ENCODE data around the gene SELENOV. TPM values are rescaled to one million over a fixed set of nuclear protein-coding genes. Genes with fewer than 3 reads are reported as not detected.
A peak's percentile ranks its signal among the peaks of the same experiment; 100 is the strongest.

Gene SELENOV
- total RNA-seq, 1 donor, result not detected

- peak overlapping the region; percentile 88 for H3K4me3 ChIP-seq (ENCODE audit: low read depth, low read length)
- TF ChIP-seq, protein P1, sequence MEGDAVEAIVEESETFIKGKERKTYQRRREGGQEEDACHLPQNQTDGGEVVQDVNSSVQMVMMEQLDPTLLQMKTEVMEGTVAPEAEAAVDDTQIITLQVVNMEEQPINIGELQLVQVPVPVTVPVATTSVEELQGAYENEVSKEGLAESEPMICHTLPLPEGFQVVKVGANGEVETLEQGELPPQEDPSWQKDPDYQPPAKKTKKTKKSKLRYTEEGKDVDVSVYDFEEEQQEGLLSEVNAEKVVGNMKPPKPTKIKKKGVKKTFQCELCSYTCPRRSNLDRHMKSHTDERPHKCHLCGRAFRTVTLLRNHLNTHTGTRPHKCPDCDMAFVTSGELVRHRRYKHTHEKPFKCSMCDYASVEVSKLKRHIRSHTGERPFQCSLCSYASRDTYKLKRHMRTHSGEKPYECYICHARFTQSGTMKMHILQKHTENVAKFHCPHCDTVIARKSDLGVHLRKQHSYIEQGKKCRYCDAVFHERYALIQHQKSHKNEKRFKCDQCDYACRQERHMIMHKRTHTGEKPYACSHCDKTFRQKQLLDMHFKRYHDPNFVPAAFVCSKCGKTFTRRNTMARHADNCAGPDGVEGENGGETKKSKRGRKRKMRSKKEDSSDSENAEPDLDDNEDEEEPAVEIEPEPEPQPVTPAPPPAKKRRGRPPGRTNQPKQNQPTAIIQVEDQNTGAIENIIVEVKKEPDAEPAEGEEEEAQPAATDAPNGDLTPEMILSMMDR (IDR thresholded peaks at IDR 0.05; ENCODE audit: insufficient read depth, low read depth, low read length), result no peak
- peak; percentile 5 for DNase-seq (ENCODE audit: low read depth)
These were observed 16.9 kb downstream of the SELENOV start for GRCh38 chr19:39531834-39532232.

DNA sequence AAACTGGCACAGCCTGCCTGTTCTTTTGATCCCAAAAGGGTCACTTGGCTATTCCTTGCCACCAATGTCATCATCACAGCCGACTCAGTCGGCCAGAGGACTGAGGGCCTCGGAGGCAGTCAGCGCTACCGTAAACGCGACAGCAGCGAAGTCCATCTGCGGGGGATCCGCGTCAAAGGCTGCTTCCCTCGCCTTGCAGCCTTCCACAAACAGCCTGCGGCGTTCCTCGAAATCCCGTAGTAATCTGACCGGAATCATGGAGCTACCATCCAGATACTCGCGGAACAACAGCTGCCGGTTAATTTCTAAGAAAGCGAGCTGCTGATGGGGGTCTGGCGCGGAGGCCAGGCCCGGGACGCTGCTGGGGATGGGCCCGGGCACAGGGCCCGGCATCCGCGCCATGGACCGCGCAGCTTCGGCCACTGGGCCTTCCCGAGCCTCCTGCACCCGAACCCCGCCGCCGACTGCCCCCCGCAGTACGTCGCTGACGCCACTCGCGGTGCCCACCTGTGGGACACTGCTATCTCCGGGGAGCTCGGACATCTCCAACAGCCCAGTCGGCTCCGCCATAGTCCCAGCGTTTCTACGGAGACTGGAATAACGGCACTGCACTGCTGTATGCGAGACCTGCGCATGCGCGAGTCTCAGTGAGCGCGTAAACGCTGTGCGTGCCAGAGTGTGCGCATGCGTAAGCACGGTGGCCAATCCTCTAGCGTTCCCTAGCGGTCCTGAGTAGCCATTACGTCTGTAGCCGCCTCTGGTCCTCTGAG is 17.5 kb downstream of the SELENOV start, which contains the start of gene EID2B:
TSS of gene EID2B (minus strand) at position 620 of the 770 bp plus-strand sequence. CDS start at position 570, 50 bp downstream.
- TF ChIP-seq, protein P1 (IDR thresholded peaks at IDR 0.05; ENCODE audit: insufficient read depth, low read depth, low read length), result peak; percentile 96
- peak within 1 kb of the TSS; percentile 88 for H3K4me3 ChIP-seq (ENCODE audit: low read depth, low read length)
- DNase-seq (ENCODE audit: low read depth), result peak; percentile 95

DNA sequence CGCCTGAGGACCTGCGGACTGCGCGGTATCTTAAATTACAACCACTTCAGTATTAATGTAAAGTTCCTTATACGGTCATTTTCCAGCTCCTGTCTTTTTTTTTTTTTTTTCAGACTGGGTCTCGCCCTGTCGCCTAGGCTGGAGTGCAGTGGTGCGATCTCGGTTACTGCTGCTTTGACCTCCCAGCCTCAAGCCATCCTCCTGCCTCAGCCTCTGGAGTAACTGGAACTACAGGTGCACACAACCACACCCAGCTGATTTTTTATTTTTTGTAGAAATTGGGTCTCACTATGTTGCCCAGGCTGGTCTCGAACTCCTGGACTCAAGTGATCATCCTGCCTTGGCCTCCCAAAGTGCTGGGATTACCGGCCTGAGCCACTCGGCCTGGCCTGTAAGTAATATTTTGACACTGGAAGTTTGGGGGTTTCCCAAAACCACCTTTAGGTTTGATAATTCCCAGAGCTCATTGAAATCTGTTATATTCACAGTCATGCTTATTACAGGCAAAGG is 18.1 kb downstream of the SELENOV start:
- TF ChIP-seq, protein P1 (IDR thresholded peaks at IDR 0.05; ENCODE audit: insufficient read depth, low read depth, low read length), result no peak
- DNase-seq (ENCODE audit: low read depth), result no peak
- no peak overlapping the region for H3K4me3 ChIP-seq (ENCODE audit: low read depth, low read length)

GRCh38 chr19:39533791-39534190 is 18.9 kb downstream of the SELENOV start:
- DNase-seq (ENCODE audit: low read depth), result no peak
- H3K4me3 ChIP-seq (ENCODE audit: low read depth, low read length), result no peak overlapping the region
- TF ChIP-seq, protein P1 (IDR thresholded peaks at IDR 0.05; ENCODE audit: insufficient read depth, low read depth, low read length), result no peak

- TF ChIP-seq, protein P1 (IDR thresholded peaks at IDR 0.05; ENCODE audit: insufficient read depth, low read depth, low read length), result no peak
- H3K4me3 ChIP-seq (ENCODE audit: low read depth, low read length), result peak overlapping the region; percentile 85
- no peak for DNase-seq (ENCODE audit: low read depth)
These were observed 24.2 kb downstream of the SELENOV start for GRCh38 chr19:39539165-39539517.

GRCh38 chr19:39539518-39540332 is 24.8 kb downstream of the SELENOV start, which contains the start of gene EID2:
EID2 (minus strand) TSS chr19:39540161; CDS start chr19:39540079, 82 bp downstream.
- TF ChIP-seq, protein P1 (IDR thresholded peaks at IDR 0.05; ENCODE audit: insufficient read depth, low read depth, low read length), result peak; percentile 75
- H3K4me3 ChIP-seq (ENCODE audit: low read depth, low read length), result peak within 1 kb of the TSS; percentile 85
- DNase-seq (ENCODE audit: low read depth), result peak; percentile 95

Measured in fibroblast of villous mesenchyme (primary cell).